Upper lobe of left lung (tissue), 6 donors: ENCODE measurements around the gene KSR2. TPM values are rescaled to one million over a fixed set of nuclear protein-coding genes. Genes with fewer than 3 reads are reported as not detected.

Experiments used
- ATAC-seq, 2 donors: fragments of 200-7000 bp; cut with Tn5 transposase; one replicate each; pipeline ENCODE4 v1.9.1; 2022; ENCODE audit warnings: mild to moderate bottlenecking in 2 of 2, moderate library complexity in 2 of 2; ENCODE audit not compliant: low FRiP score in 2 of 2
- DNase-seq, 2 donors: peaks; one replicate each; pipeline ENCODE4 v3.0.0-alpha.2; 2019 to 2020
- H3K27ac ChIP-seq, 4 donors: fragments of 200-600 bp; sonication (generic); one replicate each; pipeline ENCODE4 v1.5.1; 2016 to 2019
- H3K27me3 ChIP-seq, 4 donors: fragments of 200-600 bp; sonication (generic); one replicate each; pipeline ENCODE4 v1.5.1; 2017 to 2019
- H3K36me3 ChIP-seq, 4 donors: fragments of 200-600 bp; sonication (generic); one replicate each; pipeline ENCODE4 v1.5.1; 2016 to 2019
- H3K4me1 ChIP-seq, 4 donors: fragments of 200-600 bp; sonication (generic); one replicate each; pipeline ENCODE4 v1.5.1; 2018 to 2019
- H3K4me3 ChIP-seq, 4 donors: fragments of 200-600 bp; sonication (generic); one replicate each; pipeline ENCODE4 v1.5.1; 2017 to 2019; ENCODE audit warnings: mild to moderate bottlenecking in 2 of 4, moderate library complexity in 1 of 4
- H3K9me3 ChIP-seq, 4 donors: fragments of 200-600 bp; sonication (generic); one replicate each; pipeline ENCODE4 v1.5.1; 2018 to 2019
- CTCF ChIP-seq, 6 experiments: fragments of 450-650 bp in 4 of 6; fragments of 200-600 bp in 2 of 6; sonication (generic) in 2 of 6; IDR thresholded peaks; one replicate each; pipeline ENCODE4 v1.5.1; 2016 to 2019; ENCODE audit warnings: antibody characterized with exemption in 6 of 6
- EP300 ChIP-seq, 4 donors: sonication (generic); formaldehyde crosslinking; IDR thresholded peaks; one replicate each; pipeline ENCODE4 v1.5.1; 2017; ENCODE audit warnings: antibody characterized with exemption in 4 of 4, control low read depth in 2 of 4
- POLR2A ChIP-seq, 4 donors: fragments of 450-650 bp; IDR thresholded peaks; one replicate each; pipeline ENCODE4 v1.5.1; 2016 to 2017; ENCODE audit warnings: antibody characterized with exemption in 4 of 4, mild to moderate bottlenecking in 2 of 4
- POLR2AphosphoS5 ChIP-seq, 2 donors: sonication (generic); formaldehyde crosslinking; IDR thresholded peaks; one replicate each; pipeline ENCODE4 v1.5.1; 2017; ENCODE audit warnings: antibody characterized with exemption in 2 of 2
- WGBS, 2 donors: methylation state at CpG; one replicate each; pipeline ENCODE4 v1.1.5; 2017 to 2018; 5-methylcytosine and 5-hydroxymethylcytosine counted together
- total RNA-seq, 6 donors: library from RNA; depleted of rRNA in 4 of 6; stranded (reverse); fragments of >200 nt in 4 of 6; gene quantifications; one replicate each; pipeline versions ENCODE4 v1.1.0 to v1.2.1, GENCODE V29; 2016 to 2021
- donor health status: DM: no; HTN: no; CAD: no; lungs with moderate emphysema.
- donor health status: DM: no; HTN: yes; CAD: no; lungs with severe emphysema.

Gene KSR2
- total RNA-seq, 6 donors from 2014 or later, result 0.30 to 3.2 (median 0.85) TPM

GRCh38 chr12:117707861-117708260 is 260.9 kb downstream of the KSR2 start:
- no peaks in the 10 kb centered on the region for H3K27me3 ChIP-seq
- H3K27ac ChIP-seq, result no peak overlapping the region
- WGBS, 2 donors, result 82 to 87% methylated on average over 2 of the region's 2 CpGs
- no peaks in the 10 kb centered on the region for H3K9me3 ChIP-seq
- no peaks in the 10 kb centered on the region for H3K4me1 ChIP-seq
- no peak for TF ChIP-seq POLR2A (IDR thresholded peaks at IDR 0.05)
- no peak for TF ChIP-seq EP300 (IDR thresholded peaks at IDR 0.05)
- TF ChIP-seq CTCF (IDR thresholded peaks at IDR 0.05), result no peak
- no peak for TF ChIP-seq POLR2AphosphoS5 (IDR thresholded peaks at IDR 0.05)
- no peaks in the 10 kb centered on the region for H3K36me3 ChIP-seq
- no peak for DNase-seq
- H3K4me3 ChIP-seq, result no peak overlapping the region
- ATAC-seq, result no peak

GRCh38 chr12:117703584-117703983 is 265.2 kb downstream of the KSR2 start:
- WGBS, 2 donors, result 66 to 73% methylated on average over 4 of the region's 4 CpGs
- DNase-seq (no peak), ATAC-seq (no peak)
- no peak overlapping the region for H3K4me3 ChIP-seq
- H3K4me1 ChIP-seq, result no peaks in the 10 kb centered on the region
- H3K27me3 ChIP-seq, result no peaks in the 10 kb centered on the region
- H3K36me3 ChIP-seq, result no peaks in the 10 kb centered on the region
- H3K9me3 ChIP-seq, result no peaks in the 10 kb centered on the region
- TF ChIP-seq EP300 (IDR thresholded peaks at IDR 0.05), result no peak
- no peak for TF ChIP-seq POLR2A (IDR thresholded peaks at IDR 0.05)
- TF ChIP-seq CTCF (IDR thresholded peaks at IDR 0.05), result no peak
- TF ChIP-seq POLR2AphosphoS5 (IDR thresholded peaks at IDR 0.05), result no peak
- no peak overlapping the region for H3K27ac ChIP-seq

DNA sequence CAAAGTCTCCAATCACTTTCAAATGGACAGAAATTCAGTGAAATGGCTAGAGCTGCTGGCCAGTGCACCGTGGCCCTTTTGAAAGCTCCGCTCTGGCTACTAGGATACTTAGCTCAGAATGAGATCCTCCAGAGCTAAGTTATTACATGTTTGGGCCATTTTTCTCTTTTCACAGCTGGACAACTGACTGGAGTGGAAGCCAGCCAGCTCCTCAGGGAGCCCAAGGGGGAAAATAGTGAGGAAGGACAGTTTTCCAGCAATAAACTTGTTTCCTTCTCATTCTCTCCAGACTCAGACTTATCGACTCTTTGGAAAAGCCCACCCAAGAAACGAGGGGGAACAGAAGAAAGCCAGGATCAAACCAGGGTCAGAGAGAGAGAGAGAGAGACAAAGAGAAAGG is 266.0 kb downstream of the KSR2 start:
- H3K36me3 ChIP-seq, result no peaks in the 10 kb centered on the region
- H3K27ac ChIP-seq, result no peak overlapping the region
- 76 to 84% methylated on average over 4 of the region's 4 CpGs for WGBS, 2 donors
- no peaks in the 10 kb centered on the region for H3K4me1 ChIP-seq
- no peak for ATAC-seq
- H3K27me3 ChIP-seq, result no peaks in the 10 kb centered on the region
- TF ChIP-seq POLR2AphosphoS5 (IDR thresholded peaks at IDR 0.05) (no peak), EP300 (IDR thresholded peaks at IDR 0.05) (no peak), POLR2A (IDR thresholded peaks at IDR 0.05) (no peak), CTCF (IDR thresholded peaks at IDR 0.05) (no peak)
- no peak for DNase-seq
- no peaks in the 10 kb centered on the region for H3K9me3 ChIP-seq
- no peak overlapping the region for H3K4me3 ChIP-seq

DNA sequence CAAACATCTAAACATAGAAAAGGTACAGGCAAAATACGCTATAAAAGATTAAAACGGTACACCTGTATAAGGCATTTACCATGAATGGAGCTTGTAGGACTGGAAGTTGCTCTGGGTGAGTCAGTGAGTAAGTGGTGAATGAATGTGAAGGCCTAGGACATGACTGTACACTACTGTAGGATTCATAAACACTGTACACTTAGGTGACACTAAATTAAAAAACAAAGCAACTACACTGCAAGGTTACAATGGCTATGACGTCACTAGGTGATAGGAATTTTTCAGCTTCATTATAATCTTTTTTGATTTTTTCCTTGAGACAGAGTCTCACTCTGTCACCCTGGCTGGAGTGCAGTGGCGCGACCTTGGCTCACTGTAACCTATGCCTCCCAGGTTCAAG is 269.2 kb downstream of the KSR2 start:
- Histone ChIP-seq H3K36me3 (no peaks in the 10 kb centered on the region), H3K9me3 (no peaks in the 10 kb centered on the region), H3K4me3 (no peak overlapping the region), H3K27ac (no peak overlapping the region), H3K4me1 (no peaks in the 10 kb centered on the region), H3K27me3 (no peaks in the 10 kb centered on the region)
- 78 to 92% methylated on average over 5 of the region's 5 CpGs for WGBS, 2 donors
- TF ChIP-seq EP300 (IDR thresholded peaks at IDR 0.05) (no peak), CTCF (IDR thresholded peaks at IDR 0.05) (no peak), POLR2AphosphoS5 (IDR thresholded peaks at IDR 0.05) (no peak), POLR2A (IDR thresholded peaks at IDR 0.05) (no peak)
- ATAC-seq (no peak), DNase-seq (no peak)

DNA sequence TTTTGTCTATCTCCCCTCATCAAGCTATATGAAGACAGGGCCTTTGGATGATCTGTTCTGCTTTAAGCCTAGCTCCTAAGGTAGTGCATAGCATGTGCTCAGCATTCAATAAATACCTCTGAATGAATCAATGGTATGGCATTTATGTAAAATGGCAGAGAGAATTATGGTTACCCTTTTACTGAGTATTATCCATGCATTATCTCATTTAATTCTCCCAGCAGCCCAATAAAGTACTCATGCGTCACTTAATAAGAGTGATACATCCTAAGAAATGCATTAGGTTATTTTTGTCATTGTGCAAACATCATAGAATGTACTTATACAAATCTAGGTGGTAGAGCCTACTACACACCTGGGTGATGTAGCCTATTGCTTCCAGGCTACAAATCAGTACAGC is 269.7 kb downstream of the KSR2 start:
- 81 to 92% methylated on average over 1 of the region's 1 CpG for WGBS, 2 donors
- TF ChIP-seq POLR2A (IDR thresholded peaks at IDR 0.05) (no peak), EP300 (IDR thresholded peaks at IDR 0.05) (no peak), CTCF (IDR thresholded peaks at IDR 0.05) (no peak), POLR2AphosphoS5 (IDR thresholded peaks at IDR 0.05) (no peak)
- H3K9me3 ChIP-seq, result no peaks in the 10 kb centered on the region

More for the DNA sequence above, 269.7 kb downstream of the KSR2 start:
- no peak overlapping the region for H3K27ac ChIP-seq
- no peak overlapping the region for H3K4me3 ChIP-seq
- DNase-seq, result no peak
- H3K36me3 ChIP-seq, result no peaks in the 10 kb centered on the region
- no peaks in the 10 kb centered on the region for H3K27me3 ChIP-seq
- ATAC-seq, result no peak
- no peaks in the 10 kb centered on the region for H3K4me1 ChIP-seq
